ENCODE measurements around the gene KRT9.
"Not testable (repeated sequence)": the region's sequence is repeated elsewhere in the genome, so short reads cannot be mapped to it uniquely, and the experiment has no call there.

Gene KRT9, protein sequence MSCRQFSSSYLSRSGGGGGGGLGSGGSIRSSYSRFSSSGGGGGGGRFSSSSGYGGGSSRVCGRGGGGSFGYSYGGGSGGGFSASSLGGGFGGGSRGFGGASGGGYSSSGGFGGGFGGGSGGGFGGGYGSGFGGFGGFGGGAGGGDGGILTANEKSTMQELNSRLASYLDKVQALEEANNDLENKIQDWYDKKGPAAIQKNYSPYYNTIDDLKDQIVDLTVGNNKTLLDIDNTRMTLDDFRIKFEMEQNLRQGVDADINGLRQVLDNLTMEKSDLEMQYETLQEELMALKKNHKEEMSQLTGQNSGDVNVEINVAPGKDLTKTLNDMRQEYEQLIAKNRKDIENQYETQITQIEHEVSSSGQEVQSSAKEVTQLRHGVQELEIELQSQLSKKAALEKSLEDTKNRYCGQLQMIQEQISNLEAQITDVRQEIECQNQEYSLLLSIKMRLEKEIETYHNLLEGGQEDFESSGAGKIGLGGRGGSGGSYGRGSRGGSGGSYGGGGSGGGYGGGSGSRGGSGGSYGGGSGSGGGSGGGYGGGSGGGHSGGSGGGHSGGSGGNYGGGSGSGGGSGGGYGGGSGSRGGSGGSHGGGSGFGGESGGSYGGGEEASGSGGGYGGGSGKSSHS
- long read RNA-seq, donor 1: 0 reads
- long read RNA-seq, donor 2: 0 reads
- long read RNA-seq, donor 3: 0 reads
- long read RNA-seq, donor 4: 0 reads
- long read RNA-seq, donor 5: 0 reads
- long read RNA-seq, donor 6: 0 reads
- long read RNA-seq, donor 7: 0 reads
- long read RNA-seq, donor 8: 0 reads

DNA sequence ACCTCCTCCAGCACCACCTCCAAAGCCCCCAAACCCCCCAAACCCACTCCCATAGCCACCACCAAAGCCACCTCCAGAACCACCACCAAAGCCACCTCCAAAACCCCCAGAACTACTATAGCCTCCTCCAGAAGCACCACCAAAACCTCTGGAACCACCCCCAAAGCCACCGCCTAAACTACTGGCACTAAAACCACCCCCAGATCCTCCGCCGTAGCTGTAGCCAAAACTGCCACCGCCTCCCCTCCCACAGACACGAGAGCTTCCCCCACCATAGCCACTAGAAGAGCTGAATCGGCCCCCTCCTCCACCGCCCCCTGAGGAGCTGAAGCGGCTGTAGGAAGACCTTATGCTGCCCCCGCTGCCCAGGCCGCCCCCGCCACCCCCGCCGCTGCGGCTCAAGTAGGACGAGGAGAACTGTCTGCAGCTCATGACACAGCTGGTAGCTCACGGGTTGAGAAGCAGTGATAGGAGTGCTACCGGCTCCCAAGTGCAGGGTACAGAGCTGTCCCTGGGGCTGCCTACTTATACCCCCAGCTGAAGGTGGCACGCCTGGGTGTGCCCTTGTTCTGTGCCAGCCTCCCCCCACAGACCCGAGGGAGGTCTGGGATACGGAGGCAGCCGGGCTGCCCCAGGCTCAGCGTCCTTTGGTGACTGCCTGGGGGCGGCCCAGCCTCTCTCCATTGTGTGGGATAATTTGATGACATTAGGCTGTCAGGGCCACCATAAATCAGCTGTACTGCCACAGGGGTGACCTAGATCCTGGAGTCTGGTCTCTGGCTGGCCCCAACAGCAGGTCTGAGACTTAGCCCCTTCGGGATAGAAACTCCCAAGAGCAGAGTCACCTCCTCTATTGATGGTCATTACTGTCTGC, at the start of gene KRT9:
KRT9 (minus strand) TSS at position 499 of the 874 bp plus-strand sequence; CDS start at position 432, 67 bp downstream.
- no peak for DNase-seq

DNA sequence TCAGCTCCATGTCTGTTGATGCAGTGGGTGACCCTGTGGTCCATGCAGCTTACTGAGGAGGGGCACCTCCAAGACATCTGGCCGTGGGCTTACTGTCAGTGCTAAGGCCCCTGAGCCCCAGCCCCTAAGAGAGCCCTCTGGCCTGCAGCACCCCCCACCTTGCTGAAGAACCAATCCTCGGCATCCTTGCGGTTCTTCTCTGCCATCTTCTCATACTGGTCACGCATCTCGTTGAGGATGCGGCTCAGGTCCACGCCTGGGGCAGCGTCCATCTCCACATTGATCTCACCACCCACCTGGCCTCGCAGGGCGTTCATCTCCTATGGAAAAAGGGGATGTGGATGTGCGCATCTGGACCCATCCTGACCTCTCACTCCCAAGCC, 49.6 kb upstream of the KRT9 start:
- DNase-seq: not testable (repeated sequence)

DNA sequence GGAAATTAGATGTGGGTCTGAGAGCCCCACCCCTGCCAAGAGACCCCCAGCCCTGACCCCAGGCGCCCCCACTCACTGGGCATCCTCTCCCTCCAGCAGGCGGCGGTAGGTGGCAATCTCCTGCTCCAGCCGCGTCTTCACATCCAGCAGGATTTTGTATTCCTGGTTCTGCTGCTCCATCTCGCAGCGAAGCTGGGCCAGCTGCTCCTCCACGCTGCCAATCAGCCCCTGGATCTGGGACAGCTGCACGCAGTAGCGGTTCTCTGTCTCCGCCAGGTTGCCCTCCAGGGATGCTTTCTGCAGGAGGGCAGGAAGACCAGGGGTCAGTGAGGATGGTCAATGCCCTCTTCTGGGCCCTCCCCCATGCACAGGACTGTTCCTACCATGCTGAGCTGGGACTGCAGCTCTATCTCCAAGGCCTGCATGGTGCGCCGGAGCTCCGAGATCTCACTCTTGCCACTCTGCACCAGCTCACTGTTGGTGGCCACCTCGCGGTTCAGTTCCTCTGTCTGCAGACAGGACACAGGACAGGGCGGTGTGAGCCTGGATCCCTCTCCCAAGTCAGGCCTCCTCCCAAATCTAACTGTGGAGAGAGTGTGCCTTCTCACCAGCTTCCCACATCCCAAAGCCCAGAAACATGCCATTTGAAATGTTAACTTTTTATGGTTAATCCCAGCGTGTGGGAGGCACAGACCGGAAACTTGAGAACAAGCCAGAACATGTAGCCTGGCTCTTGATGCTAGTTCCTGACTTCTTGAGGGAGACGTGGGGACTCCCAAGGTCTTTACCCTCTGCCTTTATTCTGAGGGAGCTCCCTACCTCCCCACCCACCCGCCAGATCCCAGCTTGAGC, 49.0 kb upstream of the KRT9 start:
- no peak for DNase-seq

DNA sequence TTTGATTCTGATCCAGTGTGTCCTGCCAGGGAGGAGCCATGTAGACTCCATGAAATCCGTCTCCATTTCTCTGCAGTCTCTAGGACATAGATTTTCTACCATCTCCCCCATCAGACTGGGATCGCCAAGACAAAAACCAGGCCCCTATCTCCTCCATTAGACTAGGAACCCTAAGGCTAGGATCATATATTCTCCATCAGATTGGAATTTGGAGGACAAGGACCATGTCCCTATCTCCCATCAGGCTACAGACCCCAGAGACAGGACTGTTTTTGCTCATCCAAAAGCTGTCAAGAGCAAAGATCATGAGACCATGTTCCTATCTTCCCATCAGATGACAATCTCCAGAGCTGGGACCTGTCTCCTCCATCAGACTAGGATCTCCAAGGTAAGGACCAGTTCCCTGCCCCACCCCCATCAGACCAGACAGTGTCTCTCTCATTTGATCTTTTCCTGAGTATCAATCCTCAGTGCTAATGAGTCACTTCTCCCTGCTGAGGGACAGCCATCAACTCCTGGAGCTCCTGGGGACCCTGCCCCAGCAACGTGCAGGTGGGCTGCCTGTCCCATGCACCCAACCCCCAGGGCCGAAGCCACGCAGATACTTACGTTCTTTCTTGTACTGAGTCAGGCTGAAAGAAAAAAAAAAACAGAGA, 48.2 kb upstream of the KRT9 start:
- DNase-seq: not testable (repeated sequence)

DNA sequence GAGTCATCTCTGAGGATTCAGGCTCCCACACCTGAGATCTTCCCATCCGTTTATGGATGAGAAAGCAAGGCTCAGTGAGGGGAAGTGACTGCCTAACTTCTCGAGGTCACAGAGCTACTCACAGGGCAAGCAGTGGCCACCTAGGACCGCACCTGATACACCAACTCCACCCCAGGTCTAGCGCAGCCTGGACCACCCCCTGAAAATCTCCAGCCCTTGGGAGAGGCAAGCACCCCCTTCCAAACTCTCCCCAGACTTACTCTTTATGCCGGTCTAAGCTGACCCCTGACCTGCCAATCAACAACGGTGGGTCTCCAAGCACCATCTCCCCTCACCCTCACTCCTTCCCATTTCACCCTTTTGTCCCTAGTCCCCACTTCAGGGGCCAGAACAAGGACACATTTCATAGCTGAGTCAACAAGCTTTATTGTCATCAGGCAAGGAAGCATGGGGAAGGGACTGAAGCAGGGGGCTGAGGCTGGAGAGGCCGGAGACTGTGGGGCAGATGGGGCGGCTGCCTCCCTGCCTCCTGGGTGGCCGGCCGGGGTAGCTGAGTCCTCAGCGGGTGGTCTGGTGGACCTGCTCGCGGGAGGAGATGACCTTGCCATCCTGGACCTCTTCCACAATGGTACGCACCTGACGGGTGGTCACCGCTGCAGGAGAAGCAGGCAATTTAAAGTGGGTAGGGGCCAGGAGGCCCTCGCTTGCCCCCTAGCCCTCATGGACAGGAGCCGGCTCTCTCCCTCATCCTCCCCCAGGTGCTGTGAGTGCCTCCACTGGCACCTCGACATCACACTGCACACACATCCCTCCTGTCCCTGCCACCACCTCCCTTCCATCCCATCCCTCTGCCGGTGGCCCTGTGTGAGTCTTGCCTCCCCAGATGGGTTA, 47.4 kb upstream of the KRT9 start:
- no peak for DNase-seq

DNA sequence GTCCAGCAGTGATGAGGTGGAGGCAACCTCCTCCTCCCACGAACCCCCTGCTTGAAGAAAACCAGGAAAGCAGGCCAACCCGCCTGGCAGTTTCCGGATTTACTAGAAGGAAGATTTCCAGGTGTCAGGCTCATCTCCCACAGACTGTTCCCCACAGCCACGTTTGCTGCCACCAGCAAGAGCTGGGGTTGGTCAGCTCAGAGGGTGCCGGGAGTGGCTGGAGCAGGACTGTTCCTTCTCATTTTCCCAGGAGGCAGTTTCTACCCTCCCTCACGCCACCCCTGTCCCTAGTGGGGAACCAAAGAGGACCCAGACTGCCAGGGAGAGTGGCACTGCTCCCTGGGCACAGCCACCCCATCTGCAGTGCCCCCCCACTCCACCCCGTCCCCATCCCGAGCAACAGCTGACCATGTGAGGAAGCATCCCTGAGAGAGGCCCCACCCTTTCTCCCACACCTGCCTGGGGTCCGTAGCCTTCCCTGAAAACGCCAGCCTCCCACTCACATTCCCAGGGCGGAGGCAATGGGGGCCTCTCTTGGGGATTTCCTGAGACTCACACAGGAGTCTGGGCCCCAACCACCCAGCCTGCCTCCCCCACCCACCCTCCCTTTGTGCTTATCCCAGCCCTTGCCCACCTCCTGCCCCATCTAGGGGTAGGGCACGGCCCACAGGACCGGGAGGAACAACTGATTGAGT, 46.6 kb upstream of the KRT9 start:
- DNase-seq: no peak

DNA sequence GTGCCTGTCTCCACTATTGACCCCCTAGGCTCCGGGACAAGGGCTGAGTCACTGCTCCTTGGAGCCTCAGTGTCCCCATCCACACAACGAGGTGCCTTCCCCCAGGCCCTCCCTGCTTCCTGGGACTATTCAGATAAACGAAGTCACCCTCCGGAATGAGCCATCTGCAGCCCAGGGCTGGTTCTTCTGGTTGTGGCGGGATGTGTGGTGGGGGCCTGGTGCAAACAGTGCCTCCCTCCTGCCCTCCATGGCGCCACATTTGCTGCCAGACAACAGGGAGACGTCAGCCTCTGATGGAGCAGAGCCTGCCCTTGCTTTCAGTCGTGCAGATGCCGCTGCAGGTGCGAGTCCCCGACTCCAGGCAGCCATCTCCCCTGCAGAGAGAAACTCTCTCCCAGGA, 45.8 kb upstream of the KRT9 start:
- DNase-seq: no peak

DNA sequence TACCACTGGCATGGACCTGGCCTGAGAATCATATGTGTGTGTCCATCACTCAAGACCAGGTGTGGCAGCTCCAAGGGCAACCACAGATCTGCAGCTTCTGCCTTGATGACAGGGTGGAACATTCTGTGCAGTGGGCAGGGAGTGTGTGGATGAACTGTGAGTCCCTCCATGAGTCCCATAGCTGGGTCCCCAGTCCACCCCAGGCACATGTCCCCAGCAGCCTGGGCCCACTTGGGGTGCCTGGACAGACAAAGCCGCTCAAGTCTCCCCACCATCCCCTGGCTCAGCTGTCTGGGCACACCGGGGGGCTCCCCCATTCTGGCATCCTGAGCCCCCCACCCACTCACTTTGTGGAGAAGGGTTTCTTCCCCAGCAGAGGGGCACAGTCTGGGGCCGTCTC, 45.3 kb upstream of the KRT9 start:
- no peak for DNase-seq

DNA sequence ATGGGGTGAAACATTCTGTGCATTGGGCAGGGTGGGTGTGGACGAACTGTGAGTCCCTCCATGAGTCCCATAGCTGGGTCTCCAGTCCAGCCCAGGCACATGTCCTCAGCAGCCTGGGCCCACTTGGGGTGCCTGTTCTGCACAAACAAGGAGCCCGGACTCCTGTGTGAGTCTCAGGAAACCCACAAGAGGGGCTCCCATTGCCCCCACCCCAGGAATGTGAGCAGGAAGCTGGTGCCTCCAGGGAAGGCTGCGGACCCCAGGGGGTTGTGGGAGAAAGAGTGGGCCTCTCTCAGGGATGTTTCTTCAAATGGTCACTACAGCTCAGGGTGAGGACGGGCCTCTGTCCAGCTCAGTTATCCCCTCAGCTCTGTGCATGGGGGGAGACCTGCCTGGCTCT, 44.6 kb upstream of the KRT9 start:
- DNase-seq: not testable (repeated sequence)

DNA sequence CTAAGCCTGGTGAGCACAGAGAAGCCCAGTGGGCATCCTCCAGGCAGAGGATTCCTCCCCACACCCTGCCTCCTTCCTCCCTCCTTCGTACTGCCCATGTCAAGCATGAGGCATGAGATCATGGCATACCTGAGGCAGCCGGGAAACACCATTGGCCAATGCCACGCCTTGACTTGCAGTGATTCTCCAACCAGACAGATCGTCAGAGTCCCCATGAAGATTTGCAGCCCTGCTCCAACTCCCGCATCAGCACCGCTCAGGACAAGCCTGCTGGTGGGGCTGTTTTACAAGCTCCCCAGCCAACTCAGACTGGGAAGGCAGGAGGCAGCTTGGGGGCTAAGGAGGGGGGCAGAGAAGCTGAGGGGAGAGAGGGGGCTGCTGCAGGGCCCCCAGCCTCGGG, 43.6 kb upstream of the KRT9 start:
- no peak for DNase-seq

DNA sequence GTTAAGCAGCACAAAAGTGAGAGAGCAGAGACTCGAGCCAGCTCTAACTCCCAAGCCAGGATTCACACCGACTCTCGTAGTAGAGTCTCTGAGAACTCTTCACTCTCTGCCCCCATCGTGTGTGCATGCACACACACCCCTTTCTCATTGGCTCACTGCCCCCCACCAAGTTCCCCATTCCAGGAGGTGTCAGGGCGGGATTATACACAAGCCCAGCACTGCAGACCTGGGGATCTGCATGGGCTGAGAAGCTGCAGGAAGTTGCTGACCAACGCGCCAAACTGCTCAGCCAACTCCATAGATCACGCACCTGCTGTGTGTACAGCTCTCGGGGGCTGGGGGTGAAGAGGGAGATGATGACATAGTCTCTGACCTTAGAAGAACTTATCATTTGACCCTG, 42.9 kb upstream of the KRT9 start:
- DNase-seq: not testable (repeated sequence)

DNA sequence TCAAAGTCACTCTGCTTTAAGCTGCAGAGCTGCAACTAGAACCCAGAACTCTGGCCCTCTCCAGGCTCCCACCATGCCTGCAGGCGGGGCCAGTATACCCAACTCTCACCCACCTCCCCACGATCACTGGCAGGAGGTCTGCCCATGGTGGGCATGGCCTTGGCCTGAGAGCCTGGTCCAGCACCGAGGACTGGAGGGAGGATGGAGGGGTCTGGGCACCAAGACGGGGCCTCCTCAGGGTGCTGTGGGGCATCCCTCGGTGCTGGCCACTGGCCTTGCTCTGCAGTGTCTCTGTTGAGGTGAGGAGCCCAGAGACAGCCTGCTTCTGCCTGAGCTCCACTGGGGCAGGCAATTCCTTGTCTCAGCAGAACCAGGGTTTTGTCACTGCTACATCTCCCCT, 42.2 kb upstream of the KRT9 start:
- DNase-seq: no peak

DNA sequence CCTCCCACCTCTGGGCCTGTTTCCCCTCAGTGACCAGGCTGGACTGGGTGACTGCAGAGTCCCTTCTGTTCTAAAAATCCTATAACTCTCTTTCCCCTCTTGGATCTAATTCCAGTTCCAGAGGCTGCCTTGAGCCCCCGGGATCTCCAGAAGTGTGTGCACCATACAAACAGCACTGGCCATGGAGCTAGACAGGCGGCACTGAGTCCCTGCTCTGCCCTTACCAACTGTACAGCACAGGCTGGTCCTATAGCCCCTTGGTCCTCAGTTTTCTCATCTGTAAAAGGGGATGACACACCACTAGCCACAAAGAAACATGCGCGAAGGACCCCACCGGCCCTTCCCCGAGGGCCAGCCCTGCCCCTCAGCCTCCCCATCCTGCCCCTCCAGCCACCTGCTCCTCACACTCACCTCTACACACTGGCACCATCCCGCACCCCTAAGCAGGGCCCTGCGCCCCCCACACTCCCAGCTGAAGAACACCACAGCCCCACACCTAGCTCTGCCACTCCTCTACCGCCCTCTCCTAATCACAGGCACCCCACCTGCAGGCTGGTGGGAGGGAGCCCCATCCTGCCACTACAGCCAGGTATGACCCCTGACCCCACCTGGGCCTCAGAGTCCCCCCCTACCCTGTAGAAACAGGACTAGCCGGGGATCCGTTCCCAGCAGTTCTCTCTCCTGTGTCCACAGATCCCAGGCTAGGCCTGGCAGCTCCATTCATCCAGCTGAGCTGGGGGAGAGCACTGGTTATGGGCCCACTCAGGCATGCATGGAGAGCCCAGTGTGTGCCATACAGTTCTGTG, 41.6 kb upstream of the KRT9 start:
- no peak for DNase-seq

DNA sequence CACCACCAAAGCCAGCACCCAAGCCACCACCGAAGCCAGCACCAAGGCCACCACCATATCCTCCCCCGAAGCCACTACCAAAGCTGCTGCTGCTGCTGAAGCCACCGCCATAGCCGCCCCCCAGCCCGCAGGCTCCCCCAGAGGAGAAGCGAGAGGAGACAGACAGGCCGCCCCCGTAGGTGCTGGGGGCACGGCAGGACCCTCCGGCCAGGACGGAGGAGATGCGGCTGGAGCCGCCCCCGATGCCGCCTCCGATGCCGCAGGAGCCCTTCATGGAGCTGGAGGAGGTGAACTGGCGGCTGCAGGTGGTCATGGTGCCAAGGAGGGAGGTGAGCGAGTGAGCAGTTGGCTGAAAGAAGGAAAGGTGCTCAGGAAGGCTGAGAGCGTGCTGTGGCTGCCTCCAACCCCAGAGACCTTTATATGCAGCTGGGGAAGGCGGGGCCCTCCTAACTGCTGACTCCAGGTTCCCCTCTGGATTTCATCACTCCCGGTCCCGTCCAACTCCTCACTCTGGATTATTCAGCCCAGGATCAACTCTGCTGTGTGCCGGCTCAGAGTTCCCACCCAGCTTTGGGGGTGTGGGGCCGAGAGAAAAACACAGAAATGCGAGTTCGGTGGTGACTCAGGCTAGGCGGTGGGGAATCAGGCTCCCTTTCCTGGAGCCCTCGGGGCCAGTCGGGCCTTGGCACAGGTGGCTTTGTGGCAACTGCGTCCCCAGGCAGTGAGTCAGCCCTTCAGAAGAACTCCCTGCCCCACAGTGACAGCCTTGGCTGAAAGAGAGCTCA, 40.7 kb upstream of the KRT9 start, which contains the start of gene KRT16:
KRT16 (minus strand) TSS at position 392 of the 785 bp plus-strand sequence; CDS start at position 313, 79 bp downstream.
- DNase-seq: not testable (repeated sequence)

DNA sequence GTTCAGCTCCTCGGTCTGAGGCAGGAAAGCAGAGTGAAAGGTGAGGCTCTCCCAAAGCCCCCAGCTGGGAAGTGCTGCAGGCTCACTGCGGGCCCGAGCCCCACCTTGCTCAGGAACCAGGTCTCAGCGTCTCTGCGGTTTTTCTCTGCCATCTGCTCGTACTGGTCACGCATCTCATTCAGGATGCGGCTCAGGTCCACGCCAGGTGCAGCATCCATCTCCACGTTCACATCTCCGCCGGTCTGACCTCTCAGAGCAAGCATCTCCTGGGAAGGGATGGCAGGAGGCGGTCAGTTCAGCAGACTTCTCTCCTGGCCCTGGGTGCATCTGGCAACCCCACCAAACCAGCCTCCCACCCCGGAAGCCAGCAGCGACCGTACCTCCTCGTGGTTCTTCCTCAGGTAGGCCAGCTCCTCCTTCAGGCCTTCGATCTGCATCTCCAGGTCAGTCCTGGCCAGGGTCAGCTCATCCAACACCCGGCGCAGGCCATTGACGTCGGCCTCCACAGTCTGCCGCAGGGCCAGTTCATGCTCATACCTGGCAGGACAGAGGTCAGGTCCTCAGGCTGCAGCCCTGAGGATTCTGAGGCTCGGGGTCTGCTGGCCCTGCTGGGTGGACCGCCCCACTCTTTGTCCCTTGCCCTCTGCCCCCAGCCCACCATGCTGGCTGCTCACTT, 39.2 kb upstream of the KRT9 start:
- DNase-seq: no peak

DNA sequence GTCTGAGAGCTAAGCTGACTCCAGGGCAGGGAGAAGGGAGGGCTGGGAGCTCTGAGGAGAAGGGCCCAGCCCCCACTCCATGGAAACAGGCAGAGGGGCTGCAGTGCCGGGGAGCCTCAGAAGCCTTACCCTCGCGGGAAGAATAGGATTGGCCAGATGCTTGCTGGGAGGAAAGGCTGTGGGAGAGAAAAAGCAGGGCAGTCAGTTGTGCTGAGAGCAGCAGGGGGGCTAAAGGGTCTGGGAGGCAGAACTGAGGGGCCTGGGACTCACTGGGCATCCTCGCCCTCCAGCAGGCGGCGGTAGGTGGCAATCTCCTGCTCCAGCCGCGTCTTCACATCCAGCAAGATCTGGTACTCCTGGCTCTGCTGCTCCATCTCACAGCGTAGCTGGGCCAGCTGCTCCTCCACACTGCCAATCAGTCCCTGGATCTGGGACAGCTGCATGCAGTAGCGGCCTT, 38.2 kb upstream of the KRT9 start:
- not testable (repeated sequence) for DNase-seq

DNA sequence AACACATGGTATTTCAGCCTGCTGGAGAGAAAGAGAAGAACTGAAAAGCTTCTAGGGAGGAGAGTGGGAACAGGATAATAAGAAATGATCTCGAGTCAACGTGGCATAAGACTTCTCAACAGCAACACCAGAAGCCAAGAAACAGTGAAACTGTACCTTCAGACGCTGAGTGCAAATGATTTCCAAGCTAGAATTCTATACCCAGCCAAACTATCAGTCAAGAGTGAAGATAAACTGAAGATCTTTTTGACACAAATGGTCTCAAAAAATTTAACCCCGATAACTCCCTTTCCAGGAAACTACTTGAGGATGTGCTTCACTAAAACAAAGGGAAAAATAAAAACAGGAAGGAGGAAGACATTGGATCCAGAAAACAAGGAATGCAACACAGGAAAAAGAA, 35.1 kb upstream of the KRT9 start:
- DNase-seq: not testable (repeated sequence)

All from right kidney (tissue), 9 donors.